Ovary (tissue), 9 donors: ENCODE measurements around the gene NOM1. TPM values are rescaled to one million over a fixed set of nuclear protein-coding genes. Genes with fewer than 3 reads are reported as not detected.
A peak's percentile ranks its signal among the peaks of the same experiment; 100 is the strongest.

Source experiments
- DNase-seq, 5 donors: peaks; one replicate each; pipeline ENCODE4 v3.0.0-alpha.2; 2019 to 2020
- H3K27ac ChIP-seq, 2 donors: fragments of 200-600 bp; one replicate each; pipeline versions ENCODE4 v1.5.1 to v1.8.0; 2019 to 2022
- H3K27me3 ChIP-seq: fragments of 200-600 bp; one replicate; pipeline ENCODE4 v1.8.0; 2022
- H3K36me3 ChIP-seq: fragments of 200-600 bp; sonication (generic); one replicate; pipeline ENCODE4 v1.5.1; 2019
- H3K4me1 ChIP-seq: one replicate; pipeline ENCODE4 v1.8.1; 2013; ENCODE audit warnings: mild to moderate bottlenecking, moderate library complexity; ENCODE audit not compliant: insufficient read depth
- H3K4me3 ChIP-seq: fragments of 200-600 bp; sonication (generic); one replicate; pipeline ENCODE4 v1.5.1; 2017
- H3K9me3 ChIP-seq, 2 donors: fragments of 200-600 bp in 1 of 2; sonication (generic) in 1 of 2; one replicate each; pipeline versions ENCODE4 v1.5.1 to v1.8.1; 2013 to 2019; ENCODE audit warnings: mild to moderate bottlenecking in 1 of 2, moderate library complexity in 1 of 2
- CTCF ChIP-seq, 3 donors: fragments of 450-650 bp in 2 of 3; fragments of 200-600 bp in 1 of 3; IDR thresholded peaks; one replicate each; pipeline versions ENCODE4 v1.5.1 to v1.8.0; 2016 to 2022; ENCODE audit warnings: antibody characterized with exemption in 3 of 3, mild to moderate bottlenecking in 1 of 3
- EP300 ChIP-seq: sonication (generic); formaldehyde crosslinking; IDR thresholded peaks from one replicate; pipeline ENCODE4 v1.6.1; 2017; ENCODE audit warnings: antibody characterized with exemption
- POLR2A ChIP-seq: fragments of 450-650 bp; IDR thresholded peaks from one replicate; pipeline ENCODE4 v1.6.1; 2017; ENCODE audit warnings: antibody characterized with exemption, mild to moderate bottlenecking, moderate library complexity
- WGBS, 3 donors: extraction: QIAGEN DNeasy Blood & Tissue Kit in 1 of 3; methylation state at CpG; one replicate each; pipeline versions ENCODE4 v1.1.5 to v1.1.7; 2013 to 2017; 5-methylcytosine and 5-hydroxymethylcytosine counted together
- intact Hi-C, 4 donors: fragments of 100-400 bp; cut with DNase I; formaldehyde crosslinking; loops; one replicate each; pipeline versions ENCODE4 v1.11.0 to v1.15.1; 2022 to 2023
- polyA plus RNA-seq, 2 donors: library from polyadenylated mRNA; stranded (reverse); fragments of 200-250 nt in 1 of 2; fragments of 350-450 nt in 1 of 2; fragmentation: Illumina TruSeq in 1 of 2; extraction: RNeasy Lipid Tissue Mini Kit (QIAGEN cat#74804) in 1 of 2; gene quantifications; one replicate each; pipeline ENCODE4 v1.2.3, GENCODE V29; 2013 to 2014
- total RNA-seq, 7 donors: library from RNA; depleted of rRNA in 2 of 7; stranded (reverse); fragments of >200 nt in 2 of 7; fragmentation: NEBNext Ultra II Directional in 3 of 7; extraction: Animal tissue kit (Norgen Biotek cat#: 25700) in 3 of 7; gene quantifications; one replicate each; pipeline versions ENCODE4 v1.1.0 to v1.2.4, GENCODE V29; 2016 to 2023
- donor health status: DM: no; HTN: no; CAD: no; lungs with moderate emphysema.
- donor health status: DM: no; HTN: no; CAD: no.
- donor health status: Bipolar disorder and iron deficiency.
- donor health status: DM: yes; HTN: yes; CAD: no.
- donor health status: DM: no; HTN: no; CAD: no.
- donor health status: DM: yes; HTN: yes; CAD: no.

Gene NOM1
- total and polyA plus RNA-seq, 9 donors = 7.7 to 26.5 (median 13.8) TPM

DNA sequence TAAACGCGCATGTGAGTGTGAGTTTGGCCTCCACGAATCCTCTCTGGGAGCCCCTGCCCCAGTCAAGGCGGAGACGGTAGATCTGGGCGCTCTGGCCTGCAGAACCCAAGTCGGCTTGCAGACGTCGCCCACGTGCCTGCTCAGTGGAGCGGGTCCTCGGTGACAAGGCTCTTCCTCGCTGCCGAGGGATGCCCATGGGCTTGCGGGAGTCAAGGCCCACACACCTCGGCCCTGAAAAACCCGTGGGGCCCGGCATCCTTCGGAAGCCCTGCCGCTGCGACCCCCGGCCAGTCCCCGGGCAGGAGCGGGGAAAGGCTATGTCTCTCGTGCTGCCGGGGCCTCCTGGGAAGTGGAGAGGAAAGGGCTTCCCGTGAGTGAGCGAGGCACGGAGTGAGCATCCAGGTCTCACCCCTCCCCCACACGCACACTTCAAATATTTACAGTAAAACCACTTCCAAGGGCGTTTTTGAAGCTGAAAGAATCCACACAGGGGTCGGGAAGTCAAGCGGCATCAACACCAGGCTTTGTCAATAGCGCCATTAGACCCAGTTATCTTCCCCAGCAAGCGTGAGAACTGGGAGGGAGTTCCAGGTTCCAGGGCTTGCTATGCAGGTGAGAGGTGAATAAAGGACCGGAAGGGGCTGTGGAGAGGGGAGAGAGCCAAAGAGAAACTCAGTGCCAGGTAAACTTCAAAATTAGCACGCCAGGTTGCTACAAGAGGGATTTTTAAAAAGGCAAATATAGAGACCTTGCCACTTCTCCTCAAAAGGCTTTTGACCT is 62.0 kb downstream of the NOM1 start:
- H3K4me3 ChIP-seq = peak overlapping the region; percentile 22
- H3K9me3 ChIP-seq = no peaks in the 10 kb centered on the region
- H3K27ac ChIP-seq = no peak overlapping the region
- no peaks in the 10 kb centered on the region for H3K36me3 ChIP-seq
- 1% methylated on average over 35 to 37 of the region's 37 CpGs for WGBS, 3 donors
- intact Hi-C loops = no loop called here
- DNase-seq = no peak
- H3K4me1 ChIP-seq = peaks cover 1% of the 10 kb centered on the region
- no peak for TF ChIP-seq CTCF (IDR thresholded peaks at IDR 0.05)
- TF ChIP-seq POLR2A = no peak
- no peak for TF ChIP-seq EP300
- peaks cover 5% of the 10 kb centered on the region for H3K27me3 ChIP-seq

DNA sequence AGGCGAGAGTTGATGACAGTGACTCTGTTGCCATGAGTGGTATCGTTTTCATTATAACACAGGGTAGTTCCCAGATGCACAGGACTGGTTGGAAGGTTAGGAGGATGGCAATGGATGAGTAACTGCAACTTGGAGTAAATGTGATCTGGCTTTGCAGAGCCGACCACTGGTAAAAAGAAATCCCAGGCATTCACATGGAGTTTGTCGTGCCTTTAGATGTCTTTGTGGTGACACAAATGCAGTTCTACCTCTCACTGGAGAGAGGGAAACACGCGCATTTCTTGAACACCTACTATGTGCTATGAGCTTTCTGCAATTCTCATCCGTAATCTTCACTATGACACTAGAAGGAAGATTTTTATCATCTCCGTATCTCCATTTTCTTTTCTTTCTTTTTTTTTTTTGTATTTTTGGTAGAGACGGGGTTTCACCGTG is 62.6 kb downstream of the NOM1 start:
- WGBS, 3 donors = 8 to 12% (median 9%) methylated on average over 10 of the region's 10 CpGs
- DNase-seq = no peak
- Histone ChIP-seq H3K36me3 (no peaks in the 10 kb centered on the region), H3K27ac (no peak overlapping the region), H3K9me3 (no peaks in the 10 kb centered on the region), H3K27me3 (peaks cover 5% of the 10 kb centered on the region), H3K4me3 (no peak overlapping the region), H3K4me1 (peaks cover 1% of the 10 kb centered on the region)
- intact Hi-C loops = no loop called here
- TF ChIP-seq EP300 = no peak
- no peak for TF ChIP-seq CTCF (IDR thresholded peaks at IDR 0.05)
- no peak for TF ChIP-seq POLR2A

- H3K27me3 ChIP-seq = no peaks in the 10 kb centered on the region
- intact Hi-C loops = no loop called here
- H3K27ac ChIP-seq = no peak overlapping the region
- no peak for TF ChIP-seq EP300
- no peak for TF ChIP-seq POLR2A
- no peak for TF ChIP-seq CTCF (IDR thresholded peaks at IDR 0.05)
- DNase-seq = no peak
- no peak overlapping the region for H3K4me3 ChIP-seq
- no peaks in the 10 kb centered on the region for H3K9me3 ChIP-seq
- H3K4me1 ChIP-seq = peaks cover 1% of the 10 kb centered on the region
- no peaks in the 10 kb centered on the region for H3K36me3 ChIP-seq
These were observed 63.6 kb downstream of the NOM1 start for GRCh38 chr7:157013101-157013500.

DNA sequence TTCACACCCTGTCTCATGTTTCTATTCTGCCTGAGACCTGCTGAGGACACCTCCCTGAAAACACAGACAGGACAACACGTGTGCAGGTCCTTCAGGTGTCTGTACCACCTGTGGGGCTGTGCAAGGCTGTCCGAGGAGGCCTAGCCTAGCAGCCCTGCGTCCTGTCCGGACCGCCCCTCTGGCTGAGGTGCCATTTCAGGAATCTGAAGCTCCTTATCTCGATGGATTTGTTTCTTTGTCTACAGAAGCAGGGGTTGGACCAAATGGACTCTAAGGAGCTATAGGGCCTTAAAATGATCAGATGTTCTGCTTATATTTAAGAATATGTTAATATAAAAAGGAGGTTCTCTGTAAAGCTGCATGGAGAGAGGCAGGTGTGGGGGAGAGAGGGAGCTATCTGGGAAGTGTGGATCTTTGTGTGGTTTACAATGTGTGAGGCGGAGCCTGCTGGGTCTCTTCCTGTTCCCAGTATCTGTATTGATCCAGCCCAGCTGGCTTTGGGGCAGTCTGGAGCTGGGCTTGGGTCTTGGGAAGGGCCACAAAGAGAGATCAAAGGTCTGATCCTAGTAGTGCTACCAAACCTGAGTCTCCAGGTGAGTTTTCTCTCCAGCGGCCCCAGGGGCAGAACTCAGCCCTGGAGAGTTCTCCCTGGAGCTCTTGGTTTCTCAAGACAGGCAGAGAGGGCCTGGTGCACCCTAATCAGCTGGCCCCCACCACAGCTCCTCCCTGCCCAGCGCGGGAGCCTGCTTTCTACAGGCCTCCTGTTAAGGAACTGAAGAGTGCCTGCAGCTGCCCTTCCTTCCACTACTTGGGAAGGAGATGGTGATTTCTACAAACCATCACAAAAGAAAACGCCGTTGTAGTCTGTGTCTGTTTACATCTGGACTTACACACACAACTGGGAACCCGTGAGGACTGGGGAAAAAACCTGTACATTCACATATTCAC is 64.4 kb downstream of the NOM1 start:
- DNase-seq = no peak
- H3K27ac ChIP-seq = no peak overlapping the region
- H3K36me3 ChIP-seq = no peaks in the 10 kb centered on the region
- H3K9me3 ChIP-seq = no peaks in the 10 kb centered on the region
- no peak overlapping the region for H3K4me3 ChIP-seq
- intact Hi-C loops = no loop called here
- TF ChIP-seq CTCF (IDR thresholded peaks at IDR 0.05) = no peak
- TF ChIP-seq EP300 = no peak
- no peak for TF ChIP-seq POLR2A
- peaks cover 1% of the 10 kb centered on the region for H3K4me1 ChIP-seq
- 18 to 29% (median 24%) methylated on average over 13 of the region's 13 CpGs for WGBS, 3 donors
- no peaks in the 10 kb centered on the region for H3K27me3 ChIP-seq
